Left ventricle myocardium superior (tissue), 1 donor: Measurements from ENCODE around the gene FAM47E. TPM values are rescaled to one million over a fixed set of nuclear protein-coding genes. Genes with fewer than 3 reads are reported as not detected.
"Not testable (repeated sequence)": the region's sequence is repeated elsewhere in the genome, so short reads cannot be mapped to it uniquely, and the experiment has no call there.

Experiments
- ATAC-seq: fragments of 200-7000 bp; cut with Tn5 transposase; one replicate; pipeline ENCODE4 v1.9.1; 2020; ENCODE audit warnings: mild to moderate bottlenecking, moderate library complexity
- DNase-seq: peaks from one replicate; pipeline ENCODE4 v3.0.0-alpha.2; 2020
- intact Hi-C: fragments of 100-400 bp; cut with micrococcal nuclease; formaldehyde crosslinking; loops from one replicate; pipeline ENCODE4 v1.11.0; 2022
- total RNA-seq: library from RNA; stranded (reverse); fragmentation: NEBNext Ultra II Directional; extraction: Animal tissue kit (Norgen Biotek cat#: 25700); gene quantifications from one replicate; pipeline ENCODE4 v1.2.1, GENCODE V29; 2021
- donor health status: DM: no; HTN: yes; CAD: no; lungs with severe emphysema.

The FAM47E gene
- total RNA-seq, 1 donor from 2014 or later, result 2.4 TPM

- no peak for ATAC-seq
- intact Hi-C loops, result no loop called here
- no peak for DNase-seq
Observed at GRCh38 chr4:76257824-76258223, 6.3 kb downstream of the FAM47E start.

- ATAC-seq (no peak), DNase-seq (no peak)
- intact Hi-C loops, result no loop called here
Observed at GRCh38 chr4:76260571-76260970, 9.1 kb downstream of the FAM47E start.

GRCh38 chr4:76265631-76266218 lies 14.2 kb downstream of the FAM47E start:
- ATAC-seq, result no peak
- intact Hi-C loops, result no loop called here

GRCh38 chr4:76266627-76267026 lies 15.1 kb downstream of the FAM47E start:
- ATAC-seq (peak; percentile 64), DNase-seq (no peak)
- intact Hi-C loops, result no loop called here

More at GRCh38 chr4:76265631-76266218, 14.2 kb downstream of the FAM47E start:
- no peak for DNase-seq

GRCh38 chr4:76267811-76268210 lies 16.3 kb downstream of the FAM47E start:
- no peak for DNase-seq
- intact Hi-C loops, result no loop called here
- ATAC-seq, result no peak

- ATAC-seq, result no peak
- intact Hi-C loops, result no loop called here
Observed at GRCh38 chr4:76270244-76271175, 19.0 kb downstream of the FAM47E start.

GRCh38 chr4:76271248-76271647 lies 19.7 kb downstream of the FAM47E start:
- DNase-seq (no peak), ATAC-seq (no peak)
- intact Hi-C loops, result no loop called here

More at GRCh38 chr4:76270244-76271175, 19.0 kb downstream of the FAM47E start:
- DNase-seq, result no peak

GRCh38 chr4:76272073-76272472 lies 20.6 kb downstream of the FAM47E start:
- DNase-seq, result no peak
- ATAC-seq, result no peak
- intact Hi-C loops, result no loop called here

- DNase-seq (no peak), ATAC-seq (no peak)
- intact Hi-C loops, result no loop called here
Observed at GRCh38 chr4:76272582-76272981, 21.1 kb downstream of the FAM47E start.

- ATAC-seq, result no peak
- DNase-seq, result no peak
- intact Hi-C loops, result no loop called here
Observed at GRCh38 chr4:76272999-76273398, 21.5 kb downstream of the FAM47E start.

- ATAC-seq (no peak), DNase-seq (no peak)
- intact Hi-C loops, result no loop called here
Observed at GRCh38 chr4:76275486-76276124, 24.1 kb downstream of the FAM47E start.

GRCh38 chr4:76276813-76277212 lies 25.3 kb downstream of the FAM47E start:
- no peak for ATAC-seq
- no peak for DNase-seq
- intact Hi-C loops, result no loop called here

- no peak for DNase-seq
- no peak for ATAC-seq
- intact Hi-C loops, result no loop called here
Observed at GRCh38 chr4:76277667-76278066, 26.1 kb downstream of the FAM47E start.

GRCh38 chr4:76278583-76278982 lies 27.1 kb downstream of the FAM47E start:
- intact Hi-C loops, result no loop called here
- no peak for ATAC-seq

GRCh38 chr4:76279462-76279861 lies 27.9 kb downstream of the FAM47E start:
- ATAC-seq (no peak), DNase-seq (no peak)
- intact Hi-C loops, result no loop called here

More at GRCh38 chr4:76278583-76278982, 27.1 kb downstream of the FAM47E start:
- DNase-seq, result no peak

GRCh38 chr4:76280488-76281441 lies 29.2 kb downstream of the FAM47E start:
- ATAC-seq (no peak), DNase-seq (no peak)
- intact Hi-C loops, result no loop called here

GRCh38 chr4:76281594-76281993 lies 30.1 kb downstream of the FAM47E start:
- intact Hi-C loops, result not testable (repeated sequence)
- peak; percentile 42 for ATAC-seq
- DNase-seq, result peak; percentile 57

- DNase-seq (no peak), ATAC-seq (no peak)
- intact Hi-C loops, result no loop called here
Observed at GRCh38 chr4:76282941-76283689, 31.6 kb downstream of the FAM47E start.
